ENCODE results near the gene SCRN2. TPM values are rescaled to one million over a fixed set of nuclear protein-coding genes. Genes with fewer than 3 reads are reported as not detected.

The SCRN2 gene
- total RNA-seq, 1 donor from 2014 or later, result 126 TPM

- Histone ChIP-seq H3K9me3 (no peaks in the 10 kb centered on the region), H3K36me3 (peaks cover 32 to 33% of the 10 kb centered on the region in 2 donors), H3K27me3 (no peaks in the 10 kb centered on the region), H3K27ac (no peak overlapping the region), H3K4me1 (peaks cover 0 to 9% of the 10 kb centered on the region in 2 donors), H3K4me3 (peak overlapping the region in 1 of 2 donors; percentile 71)
- TF ChIP-seq, protein P1, sequence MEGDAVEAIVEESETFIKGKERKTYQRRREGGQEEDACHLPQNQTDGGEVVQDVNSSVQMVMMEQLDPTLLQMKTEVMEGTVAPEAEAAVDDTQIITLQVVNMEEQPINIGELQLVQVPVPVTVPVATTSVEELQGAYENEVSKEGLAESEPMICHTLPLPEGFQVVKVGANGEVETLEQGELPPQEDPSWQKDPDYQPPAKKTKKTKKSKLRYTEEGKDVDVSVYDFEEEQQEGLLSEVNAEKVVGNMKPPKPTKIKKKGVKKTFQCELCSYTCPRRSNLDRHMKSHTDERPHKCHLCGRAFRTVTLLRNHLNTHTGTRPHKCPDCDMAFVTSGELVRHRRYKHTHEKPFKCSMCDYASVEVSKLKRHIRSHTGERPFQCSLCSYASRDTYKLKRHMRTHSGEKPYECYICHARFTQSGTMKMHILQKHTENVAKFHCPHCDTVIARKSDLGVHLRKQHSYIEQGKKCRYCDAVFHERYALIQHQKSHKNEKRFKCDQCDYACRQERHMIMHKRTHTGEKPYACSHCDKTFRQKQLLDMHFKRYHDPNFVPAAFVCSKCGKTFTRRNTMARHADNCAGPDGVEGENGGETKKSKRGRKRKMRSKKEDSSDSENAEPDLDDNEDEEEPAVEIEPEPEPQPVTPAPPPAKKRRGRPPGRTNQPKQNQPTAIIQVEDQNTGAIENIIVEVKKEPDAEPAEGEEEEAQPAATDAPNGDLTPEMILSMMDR (IDR thresholded peaks at IDR 0.05), result no peak
- intact Hi-C loops (cut with DNase I), result no loop called here
- no peak for DNase-seq (ENCODE audit: low spot score in 2 of 2)
Observed at GRCh38 chr17:47829870-47830269, 11.2 kb downstream of the SCRN2 start.

DNA sequence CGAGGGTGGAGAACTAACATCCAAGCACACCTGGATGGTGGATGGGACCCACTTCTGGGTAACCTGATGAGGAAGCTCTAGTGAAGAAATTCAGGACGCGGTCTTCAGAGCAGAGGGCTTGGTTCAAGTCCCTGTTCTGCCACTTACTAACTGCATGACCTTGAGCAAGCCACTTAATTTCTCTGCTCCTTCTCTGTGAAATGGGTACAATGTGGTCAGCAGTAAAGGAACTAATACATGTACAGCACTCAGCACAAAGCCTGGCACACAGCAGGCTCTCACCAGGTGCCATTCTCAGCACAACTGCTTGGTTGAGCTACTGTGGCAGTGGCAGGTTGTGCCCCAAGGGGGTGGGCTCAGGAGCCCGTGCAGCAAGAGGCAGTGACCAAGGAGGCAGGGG, 17.6 kb downstream of the SCRN2 start:
- H3K4me1 ChIP-seq, result peaks cover 5 to 12% of the 10 kb centered on the region in 2 donors
- intact Hi-C loops (cut with DNase I), result no loop called here
- peaks cover 42 to 53% of the 10 kb centered on the region in 2 donors for H3K36me3 ChIP-seq
- H3K27ac ChIP-seq, result no peak overlapping the region
- H3K4me3 ChIP-seq, result no peak overlapping the region
- TF ChIP-seq, protein P1 (IDR thresholded peaks at IDR 0.05), result no peak
- no peaks in the 10 kb centered on the region for H3K27me3 ChIP-seq
- DNase-seq (ENCODE audit: low spot score in 2 of 2), result no peak
- no peaks in the 10 kb centered on the region for H3K9me3 ChIP-seq

GRCh38 chr17:47822785-47823184, 18.3 kb downstream of the SCRN2 start:
- H3K4me1 ChIP-seq, result peaks cover 5 to 12% of the 10 kb centered on the region in 2 donors
- intact Hi-C loops (cut with DNase I), result no loop called here
- peaks cover 42 to 54% of the 10 kb centered on the region in 2 donors for H3K36me3 ChIP-seq
- no peak for DNase-seq (ENCODE audit: low spot score in 2 of 2)
- no peaks in the 10 kb centered on the region for H3K9me3 ChIP-seq
- no peak overlapping the region for H3K27ac ChIP-seq
- no peak overlapping the region for H3K4me3 ChIP-seq
- H3K27me3 ChIP-seq, result no peaks in the 10 kb centered on the region
- TF ChIP-seq, protein P1 (IDR thresholded peaks at IDR 0.05), result no peak

DNA sequence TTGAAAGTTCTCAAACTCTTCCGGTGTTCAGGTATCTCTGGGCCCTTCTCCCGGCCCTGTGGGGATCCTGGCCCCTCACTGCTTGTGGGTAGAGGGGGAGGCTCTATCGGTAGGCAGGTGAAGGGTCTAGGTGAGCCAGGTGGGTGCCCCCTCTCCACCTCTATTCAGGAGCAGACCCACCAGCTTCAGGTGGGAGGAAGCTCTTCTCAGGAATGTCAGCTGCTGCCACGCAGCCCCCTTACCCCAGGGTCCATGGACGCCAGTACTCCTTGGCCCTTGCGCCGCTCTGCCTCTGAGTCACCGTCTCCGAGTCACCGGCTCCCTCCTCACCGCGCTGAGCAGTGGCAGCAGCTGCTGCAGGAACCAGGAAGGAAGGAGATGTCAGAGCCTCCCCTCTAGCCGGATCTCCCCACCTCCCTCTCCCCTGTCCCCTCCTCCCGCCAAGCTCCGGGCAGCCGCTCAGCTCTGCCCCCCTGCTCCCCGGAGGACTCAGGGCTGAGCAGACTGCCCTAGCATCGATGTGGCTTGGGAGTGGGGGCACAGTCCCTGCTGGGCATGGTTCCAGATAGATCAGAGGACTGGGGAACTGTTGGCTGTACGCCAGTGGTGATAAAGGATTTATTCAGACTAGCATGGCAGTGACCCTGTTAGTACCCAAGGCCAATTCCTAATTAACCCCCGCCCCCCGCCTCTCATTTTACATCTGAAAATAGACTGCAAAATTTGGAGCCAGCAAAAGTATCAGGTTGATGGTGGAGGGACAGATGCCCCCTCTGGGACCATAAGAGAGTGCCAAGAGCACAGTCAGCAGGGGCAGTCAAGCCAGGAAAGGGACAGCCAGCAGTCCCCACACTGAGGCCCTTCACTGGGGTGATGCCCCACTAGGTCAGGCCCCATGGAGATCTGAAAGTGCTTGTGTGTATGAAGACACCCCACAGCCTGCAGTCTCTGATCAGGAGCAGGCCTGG, 19.4 kb downstream of the SCRN2 start, which contains the start of gene OSBPL7:
TSS of gene OSBPL7 (minus strand) at position 371 of the 968 bp plus-strand sequence. CDS start 1,516 bp downstream, outside the sequence.
- Histone ChIP-seq H3K9me3 (no peaks in the 10 kb centered on the region), H3K4me1 (peaks cover 5 to 12% of the 10 kb centered on the region in 2 donors), H3K36me3 (peaks cover 38 to 53% of the 10 kb centered on the region in 2 donors), H3K27me3 (no peaks in the 10 kb centered on the region), H3K27ac (peak within 1 kb of the TSS; percentile 59 to 66), H3K4me3 (peak within 1 kb of the TSS; percentile 45 to 65)
- TF ChIP-seq, protein P1 (IDR thresholded peaks at IDR 0.05), result peak in 2 of 3 experiments; percentile 9 to 16
- DNase-seq (ENCODE audit: low spot score in 2 of 2), result peak; percentile 62 to 86
- intact Hi-C loops (cut with DNase I), result no loop called here

- no peak for DNase-seq (ENCODE audit: low spot score in 2 of 2)
- no peaks in the 10 kb centered on the region for H3K27me3 ChIP-seq
- no peaks in the 10 kb centered on the region for H3K9me3 ChIP-seq
- peaks cover 5 to 12% of the 10 kb centered on the region in 2 donors for H3K4me1 ChIP-seq
- intact Hi-C loops (cut with DNase I), result no loop called here
- H3K4me3 ChIP-seq, result peak overlapping the region; percentile 45 to 65
- TF ChIP-seq, protein P1 (IDR thresholded peaks at IDR 0.05), result no peak
- H3K36me3 ChIP-seq, result peaks cover 40 to 53% of the 10 kb centered on the region in 2 donors
- peak overlapping the region; percentile 59 to 66 for H3K27ac ChIP-seq
Observed at GRCh38 chr17:47821031-47821423, 20.0 kb downstream of the SCRN2 start.

All from ascending aorta (tissue), 2 donors.